Erythroblast (primary cell): ENCODE data around the gene RSL24D1.

Experiments
- GATA1 ChIP-seq: IDR thresholded peaks from 2 replicates; pipeline ENCODE4 v1.6.1; 2011; ENCODE audit warnings: low read depth, mild to moderate bottlenecking, control low read depth, low read length, moderate library complexity
- POLR2A ChIP-seq: IDR thresholded peaks from 2 replicates; pipeline ENCODE4 v1.6.1; 2011; ENCODE audit warnings: mild to moderate bottlenecking, low read length

- TF ChIP-seq POLR2A = no peak
- no peak for TF ChIP-seq GATA1
Measured at GRCh38 chr15:55234104-55234799, 37.5 kb upstream of the RSL24D1 start.
